GM23338 (cell line): ENCODE measurements around the gene PPIA. TPM values are rescaled to one million over a fixed set of nuclear protein-coding genes. Genes with fewer than 3 reads are reported as not detected.

Source experiments
- ATAC-seq: fragments of 200-7000 bp; cut with Tn5 transposase; 3 replicates; pipeline ENCODE4 v1.9.1; 2020
- DNase-seq: peaks from one replicate; pipeline ENCODE4 v3.0.0-alpha.2; 2015; ENCODE audit warnings: low spot score
- H2AFZ ChIP-seq: fragments of 200-600 bp; sonication (generic); 2 replicates; pipeline ENCODE4 v1.8.0; 2016; ENCODE audit warnings: antibody characterized with exemption, mild to moderate bottlenecking, moderate library complexity
- H3F3A ChIP-seq: fragments of 200-600 bp; sonication (generic); replicated peaks from 2 replicates; pipeline ENCODE4 v1.8.0; 2017; ENCODE audit warnings: antibody characterized with exemption, mixed run types, low read depth
- H3K27ac ChIP-seq: fragments of 200-600 bp; sonication (generic); 2 replicates; pipeline ENCODE4 v1.6.1; 2016; ENCODE audit warnings: low read depth
- H3K27me3 ChIP-seq: fragments of 200-600 bp; sonication (generic); 2 replicates; pipeline ENCODE4 v1.8.0; 2016; ENCODE audit warnings: mild to moderate bottlenecking, mixed run types, moderate library complexity; ENCODE audit not compliant: insufficient read depth
- H3K36me3 ChIP-seq: fragments of 200-600 bp; sonication (generic); 2 replicates; pipeline ENCODE4 v1.8.0; 2016; ENCODE audit warnings: mild to moderate bottlenecking; ENCODE audit not compliant: insufficient read depth
- H3K4me1 ChIP-seq: fragments of 200-600 bp; sonication (generic); 2 replicates; pipeline ENCODE4 v1.8.0; 2016; ENCODE audit warnings: mild to moderate bottlenecking, moderate library complexity; ENCODE audit not compliant: insufficient read depth
- H3K4me2 ChIP-seq: fragments of 200-600 bp; sonication (generic); 2 replicates; pipeline ENCODE4 v1.7.1; 2017; ENCODE audit warnings: mixed run types
- H3K4me3 ChIP-seq: fragments of 200-600 bp; sonication (generic); 2 replicates; pipeline ENCODE4 v1.6.1; 2016; ENCODE audit warnings: mixed run types
- H3K79me2 ChIP-seq: fragments of 200-600 bp; sonication (generic); replicated peaks from 2 replicates; pipeline ENCODE4 v1.8.0; 2017; ENCODE audit warnings: mild to moderate bottlenecking; ENCODE audit not compliant: insufficient read depth
- H3K9me2 ChIP-seq: fragments of 200-600 bp; sonication (generic); 2 replicates; pipeline ENCODE4 v1.8.0; 2017; ENCODE audit not compliant: insufficient read depth
- H4K20me1 ChIP-seq: fragments of 200-600 bp; sonication (generic); replicated peaks from 2 replicates; pipeline ENCODE4 v1.8.0; 2017; ENCODE audit warnings: mild to moderate bottlenecking; ENCODE audit not compliant: insufficient read depth
- H3K27ac Mint-ChIP-seq: 2 replicates; pipeline ENCODE4 v1.8.0; 2020; ENCODE audit warnings: inconsistent platforms, mild to moderate bottlenecking, moderate library complexity, mixed read lengths
- H3K27me3 Mint-ChIP-seq: 3 replicates; pipeline ENCODE4 v1.8.0; 2022; ENCODE audit warnings: low read depth, mild to moderate bottlenecking, moderate library complexity, mixed read lengths, inconsistent platforms; ENCODE audit not compliant: insufficient read depth, poor library complexity
- H3K36me3 Mint-ChIP-seq: 3 replicates; pipeline ENCODE4 v1.8.0; 2021; ENCODE audit warnings: low read depth, mild to moderate bottlenecking, inconsistent platforms, moderate library complexity, mixed read lengths
- H3K4me1 Mint-ChIP-seq: 3 replicates; pipeline ENCODE4 v1.8.0; 2020; ENCODE audit warnings: mild to moderate bottlenecking, inconsistent platforms, mixed read lengths
- H3K4me3 Mint-ChIP-seq: 3 replicates; pipeline ENCODE4 v1.8.0; 2021; ENCODE audit warnings: moderate library complexity, mild to moderate bottlenecking, inconsistent platforms, mixed read lengths
- H3K9me3 Mint-ChIP-seq: 3 replicates; pipeline ENCODE4 v1.8.0; 2020; ENCODE audit warnings: moderate library complexity, mild to moderate bottlenecking, inconsistent platforms, mixed read lengths
- CTCF ChIP-seq, 2 experiments: fragments of 200-600 bp in 1 of 2; sonication (generic) in 1 of 2; conservative IDR thresholded peaks; 2 replicates each; pipeline versions ENCODE4 v1.5.1 to v1.6.1; 2016 to 2017; ENCODE audit warnings: antibody characterized with exemption in 2 of 2, low read depth in 2 of 2, mild to moderate bottlenecking in 2 of 2, moderate library complexity in 1 of 2
- EZH2 ChIP-seq: fragments of 200-600 bp; sonication (generic); IDR thresholded peaks from one replicate; pipeline ENCODE4 v1.8.0; 2017; ENCODE audit warnings: antibody characterized with exemption, mild to moderate bottlenecking, low read depth; ENCODE audit not compliant: unreplicated experiment
- EZH2phosphoT487 ChIP-seq: fragments of 200-600 bp; sonication (generic); IDR thresholded peaks from one replicate; pipeline ENCODE4 v1.8.1; 2018; ENCODE audit warnings: antibody characterized with exemption; ENCODE audit not compliant: unreplicated experiment
- JUNB ChIP-seq: IDR thresholded peaks from one replicate; pipeline ENCODE4 v1.6.1; 2016; ENCODE audit warnings: antibody characterized with exemption; ENCODE audit not compliant: unreplicated experiment
- POLR2AphosphoS5 ChIP-seq: IDR thresholded peaks from 2 replicates; pipeline ENCODE4 v1.6.1; 2016; ENCODE audit warnings: antibody characterized with exemption, low read depth
- REST ChIP-seq: IDR thresholded peaks from one replicate; pipeline ENCODE4 v1.6.1; 2018; ENCODE audit warnings: antibody characterized with exemption; ENCODE audit not compliant: unreplicated experiment
- ZNF114 ChIP-seq: fragments of 250-450 bp; sonication (Bioruptor Pico); IDR thresholded peaks from 2 replicates; pipeline ENCODE4 v1.5.0; 2020; ENCODE audit warnings: mild to moderate bottlenecking, moderate library complexity
- ZNF331 ChIP-seq: fragments of 250-450 bp; sonication (Bioruptor Pico); IDR thresholded peaks from 2 replicates; pipeline ENCODE4 v1.5.0; 2020; ENCODE audit warnings: low read depth, mild to moderate bottlenecking, moderate library complexity
- polyA plus RNA-seq: library from polyadenylated mRNA; unstranded; fragments of >200 nt; fragmentation: Nextera tagmentation; extraction: Ambion mirVana; gene quantifications from 2 replicates; pipeline ENCODE4 v1.2.1, GENCODE V29; 2016
- total RNA-seq: library from RNA; depleted of rRNA; stranded (reverse); fragments of >200 nt; shearing (Covaris generic); gene quantifications from 2 replicates; pipeline ENCODE4 v1.2.3, GENCODE V29; 2014

PPIA gene
- total and polyA plus RNA-seq, 2 experiments from 2014 or later: 4,367 to 6,524 TPM

- peaks cover 66% of the 10 kb centered on the region for H3K36me3 Mint-ChIP-seq
- peaks cover 15% of the 10 kb centered on the region; the same call in 1 of the 2 replicates for H3K36me3 ChIP-seq
- peaks cover 7% of the 10 kb centered on the region for H3K27me3 Mint-ChIP-seq
- H3K27me3 ChIP-seq: no peaks in the 10 kb centered on the region
- no peaks in the 10 kb centered on the region; the same call in 2 of the 3 replicates for H3K9me3 Mint-ChIP-seq
- TF ChIP-seq EZH2: no peak
- no peak for TF ChIP-seq POLR2AphosphoS5
- no peak for TF ChIP-seq JUNB
- H3K27ac ChIP-seq: no peak overlapping the region
- no peak overlapping the region for H2AFZ ChIP-seq
- H3K4me1 ChIP-seq: no peaks in the 10 kb centered on the region
- H3K4me1 Mint-ChIP-seq: peaks cover 3% of the 10 kb centered on the region; the same call in 2 of the 3 replicates
- no peak for DNase-seq
- H3F3A ChIP-seq: no peaks in the 10 kb centered on the region
- peak overlapping the region; percentile 65; the same call in 1 of the 2 replicates for H3K27ac Mint-ChIP-seq
- no peak overlapping the region for H3K4me2 ChIP-seq
- H3K9me2 ChIP-seq: no peaks in the 10 kb centered on the region
- no peaks in the 10 kb centered on the region for H3K79me2 ChIP-seq
- no peak overlapping the region for H3K4me3 ChIP-seq
- no peak for ATAC-seq
- peaks cover 3% of the 10 kb centered on the region; the same call in 1 of the 2 replicates for H4K20me1 ChIP-seq
- no peak overlapping the region; the same call in 2 of the 3 replicates for H3K4me3 Mint-ChIP-seq
Measured at GRCh38 chr7:44762300-44762699, 34.2 kb upstream of the PPIA start.

DNA sequence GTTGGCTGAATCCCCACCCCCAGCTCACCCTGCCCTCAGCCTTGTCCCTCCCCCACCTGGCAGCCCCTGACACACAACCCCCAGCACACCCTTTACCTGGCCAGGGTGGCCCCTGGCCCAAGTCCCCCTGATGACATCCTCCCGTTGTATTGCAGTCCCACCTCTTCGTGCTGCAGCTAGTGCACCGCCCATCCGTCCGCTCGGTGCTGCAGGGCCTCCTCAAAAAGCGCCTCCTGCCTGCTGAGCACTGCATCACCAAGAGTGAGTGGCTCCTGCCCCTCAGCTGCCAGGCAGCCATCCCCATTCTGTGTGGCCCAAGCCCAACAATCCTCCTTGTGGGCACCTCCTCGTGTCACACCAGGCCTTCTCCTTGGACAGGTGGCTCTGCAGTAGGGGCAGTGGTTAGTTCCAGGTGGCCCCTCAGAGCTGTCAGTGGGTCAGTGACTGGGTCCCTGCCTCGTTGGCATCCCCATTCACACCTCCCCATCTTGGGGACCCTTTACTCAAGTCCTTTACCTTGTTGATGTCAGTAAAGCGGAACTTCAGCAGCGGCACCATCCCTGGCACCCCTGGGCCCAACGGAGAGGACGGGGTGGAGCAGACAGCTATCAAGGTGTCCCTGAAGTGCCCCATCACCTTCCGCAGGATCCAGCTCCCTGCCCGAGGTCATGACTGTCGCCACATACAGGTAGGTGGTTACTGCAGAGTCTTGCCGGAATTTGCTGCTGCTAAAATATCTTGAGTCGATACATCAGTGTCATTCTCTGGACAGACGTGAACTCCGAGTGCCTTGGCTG lies 33.6 kb upstream of the PPIA start:
- Mint-ChIP-seq H3K27me3 (peaks cover 13% of the 10 kb centered on the region), H3K9me3 (no peaks in the 10 kb centered on the region; the same call in 2 of the 3 replicates), H3K27ac (no peak overlapping the region), H3K4me3 (no peak overlapping the region), H3K36me3 (peaks cover 72% of the 10 kb centered on the region), H3K4me1 (peaks cover 9% of the 10 kb centered on the region)
- Histone ChIP-seq H2AFZ (no peak overlapping the region), H3K27me3 (no peaks in the 10 kb centered on the region), H4K20me1 (peaks cover 3% of the 10 kb centered on the region; the same call in 1 of the 2 replicates), H3K27ac (no peak overlapping the region), H3K4me2 (no peak overlapping the region), H3K4me1 (no peaks in the 10 kb centered on the region), H3K36me3 (peaks cover 15% of the 10 kb centered on the region; the same call in 1 of the 2 replicates), H3K79me2 (no peaks in the 10 kb centered on the region), H3K9me2 (no peaks in the 10 kb centered on the region), H3K4me3 (no peak overlapping the region), H3F3A (no peaks in the 10 kb centered on the region)
- TF ChIP-seq JUNB: no peak
- peak in 1 of 2 experiments; percentile 11; a peak in 1 of 4 replicates for TF ChIP-seq CTCF (conservative IDR thresholded peaks at IDR 0.05; ENCODE audit: low read depth in 2 of 2)
- no peak for DNase-seq
- ATAC-seq: no peak; the same call in 2 of the 3 replicates

- no peak for ATAC-seq
- no peak overlapping the region for H3K4me3 Mint-ChIP-seq
- H3K9me3 Mint-ChIP-seq: no peaks in the 10 kb centered on the region; the same call in 2 of the 3 replicates
- peaks cover 15% of the 10 kb centered on the region; the same call in 1 of the 2 replicates for H3K36me3 ChIP-seq
- H3K27me3 ChIP-seq: no peaks in the 10 kb centered on the region
- peaks cover 3% of the 10 kb centered on the region; the same call in 1 of the 2 replicates for H4K20me1 ChIP-seq
- no peaks in the 10 kb centered on the region for H3K79me2 ChIP-seq
- peaks cover 20% of the 10 kb centered on the region for H3K4me1 Mint-ChIP-seq
- H3K4me3 ChIP-seq: no peak overlapping the region
- no peak overlapping the region for H3K4me2 ChIP-seq
- peaks cover 13% of the 10 kb centered on the region for H3K27me3 Mint-ChIP-seq
- peaks cover 10% of the 10 kb centered on the region; the same call in 1 of the 2 replicates for H3K4me1 ChIP-seq
- no peak overlapping the region for H3K27ac Mint-ChIP-seq
- H3K36me3 Mint-ChIP-seq: peaks cover 69% of the 10 kb centered on the region
- H3K27ac ChIP-seq: no peak overlapping the region
- no peak for DNase-seq
- H3F3A ChIP-seq: 0 out of 2 replicates have a peak, but pooled peaks cover 3% of the 10 kb centered on the region
- no peaks in the 10 kb centered on the region for H3K9me2 ChIP-seq
- no peak overlapping the region for H2AFZ ChIP-seq
- TF ChIP-seq JUNB: no peak
- no peak for TF ChIP-seq ZNF331 (CRISPR knock-in tag)
- TF ChIP-seq EZH2: no peak
- TF ChIP-seq REST: no peak
- TF ChIP-seq ZNF114 (CRISPR knock-in tag): no peak
- TF ChIP-seq CTCF (conservative IDR thresholded peaks at IDR 0.05; ENCODE audit: low read depth in 2 of 2): no peak
- TF ChIP-seq EZH2phosphoT487: no peak
Measured at GRCh38 chr7:44764081-44764480, 32.4 kb upstream of the PPIA start.
